CD4-positive, alpha-beta memory T cell (primary cell): ENCODE results near the gene FAM200A. TPM values are rescaled to one million over a fixed set of nuclear protein-coding genes. Genes with fewer than 3 reads are reported as not detected.
"Not testable (repeated sequence)": the region's sequence is repeated elsewhere in the genome, so short reads cannot be mapped to it uniquely, and the experiment has no call there.

Experiments used
- CTCF ChIA-PET: fragments of 350-600 bp; sonication (Branson Sonifier 250); formaldehyde crosslinking; loops from one replicate; lab custom pipeline; 2021; ENCODE audit warnings: inconsistent platforms; ENCODE audit not compliant: partially characterized antibody; lab: Charles Lee
- POLR2A ChIA-PET: fragments of 350-600 bp; sonication (Branson Sonifier 250); formaldehyde crosslinking; loops from one replicate; lab custom pipeline; 2021; ENCODE audit not compliant: partially characterized antibody; lab: Charles Lee
- DNase-seq, 5 donors: peaks; one replicate each; pipeline versions ENCODE4 v3.0.0 to v3.0.0-alpha.2; 2020 to 2022; ENCODE audit warnings: mixed read lengths in 1 of 5
- H3K27ac ChIP-seq: one replicate; pipeline ENCODE4 v1.7.0; 2013; ENCODE audit warnings: low read depth, low read length
- H3K27me3 ChIP-seq: 2 replicates; pipeline ENCODE4 v1.7.0; 2013; ENCODE audit warnings: mild to moderate bottlenecking, low read length, moderate library complexity; ENCODE audit not compliant: insufficient read depth
- H3K36me3 ChIP-seq: 2 replicates; pipeline ENCODE4 v1.7.0; 2013; ENCODE audit warnings: mild to moderate bottlenecking, low read length, moderate library complexity; ENCODE audit not compliant: insufficient read depth
- H3K4me1 ChIP-seq: 2 replicates; pipeline ENCODE4 v1.7.0; 2013; ENCODE audit warnings: mild to moderate bottlenecking, low read length, moderate library complexity; ENCODE audit not compliant: insufficient read depth
- H3K4me3 ChIP-seq, 2 donors: one replicate each; pipeline ENCODE4 v1.7.0; 2013; ENCODE audit warnings: low read length in 2 of 2, mild to moderate bottlenecking in 1 of 2
- H3K9me3 ChIP-seq, 2 donors: one replicate each; pipeline ENCODE4 v1.7.0; 2013; ENCODE audit warnings: low read length in 2 of 2, control low read depth in 1 of 2; ENCODE audit not compliant: control insufficient read depth in 1 of 2
- H3K27ac Mint-ChIP-seq, 7 donors: one replicate each; pipeline ENCODE4 v1.8.0; 2020 to 2021; ENCODE audit warnings: mixed read lengths in 7 of 7, mild to moderate bottlenecking in 6 of 7, inconsistent platforms in 3 of 7, moderate library complexity in 3 of 7
- H3K27me3 Mint-ChIP-seq, 2 donors: one replicate each; pipeline ENCODE4 v1.8.0; 2020 to 2021; ENCODE audit warnings: mixed read lengths in 2 of 2
- H3K36me3 Mint-ChIP-seq, 2 donors: one replicate each; pipeline ENCODE4 v1.8.0; 2020 to 2021; ENCODE audit warnings: mixed read lengths in 2 of 2, inconsistent platforms in 1 of 2, mild to moderate bottlenecking in 1 of 2
- H3K4me1 Mint-ChIP-seq, 4 donors: one replicate each; pipeline ENCODE4 v1.8.0; 2020 to 2021; ENCODE audit warnings: mixed read lengths in 4 of 4, mild to moderate bottlenecking in 1 of 4
- H3K4me3 Mint-ChIP-seq, 8 donors: one replicate each; pipeline ENCODE4 v1.8.0; 2020 to 2021; ENCODE audit warnings: mixed read lengths in 8 of 8, mild to moderate bottlenecking in 7 of 8, moderate library complexity in 6 of 8, inconsistent platforms in 3 of 8
- H3K9me3 Mint-ChIP-seq, 8 donors: one replicate each; pipeline ENCODE4 v1.8.0; 2020 to 2021; ENCODE audit warnings: mixed read lengths in 8 of 8, mild to moderate bottlenecking in 5 of 8, inconsistent platforms in 3 of 8, moderate library complexity in 1 of 8
- intact Hi-C: fragments of 100-400 bp; cut with micrococcal nuclease; formaldehyde crosslinking; loops from one replicate; pipeline ENCODE4 v1.15.1; 2023
- polyA plus RNA-seq, 2 donors: library from polyadenylated mRNA; unstranded; fragments of 300-500 nt; fragmentation: Illumina TruSeq; gene quantifications; one replicate each; pipeline ENCODE4 v1.2.3, GENCODE V29; 2021
- total RNA-seq, 2 experiments: library from RNA; stranded (reverse); gene quantifications; one replicate each; pipeline ENCODE4 v1.2.3, GENCODE V29; 2021

Gene FAM200A
- total and polyA plus RNA-seq, 4 experiments from 2014 or later, result 1.6 to 13.0 (median 9.4) TPM

- ChIA-PET CTCF (interaction anchor here (1.2 to 2.2 kb wide), 3 partner anchors 53 to 577 kb away, joined by 4 to 7 read pairs (median 5); partner anchors contain the start of gene ZNF655), POLR2A (interaction anchor here (0.6 to 4.3 kb wide), 24 partner anchors 9 to 1203 kb away, joined by 3 to 86 read pairs (median 6); partner anchors contain the start of genes AP4M1, ATP5MF, BUD31 and CPSF4)
- peak within 1 kb of the TSS; percentile 89 to 100 (median 99) for H3K27ac Mint-ChIP-seq
- Histone ChIP-seq H3K4me3 (peak within 1 kb of the TSS; percentile 94 to 95), H3K4me1 (peaks cover 24% of the 10 kb centered on the region), H3K36me3 (no peaks in the 10 kb centered on the region), H3K9me3 (no peaks in the 10 kb centered on the region), H3K27ac (peak within 1 kb of the TSS; percentile 86), H3K27me3 (no peaks in the 10 kb centered on the region)
- DNase-seq, result peak; percentile 97 to 99 (median 97)
- peaks cover 0 to 1% (median 0%) of the 10 kb centered on the region in 8 donors for H3K9me3 Mint-ChIP-seq
- peaks cover 18 to 42% (median 29%) of the 10 kb centered on the region in 4 donors for H3K4me1 Mint-ChIP-seq
- intact Hi-C loops, result loop anchor here (1.0 to 2.0 kb wide), 9 partner anchors 32 to 924 kb away; partner anchors contain the start of genes ARPC1B, ATP5MF, BUD31 and CPSF4
- H3K36me3 Mint-ChIP-seq, result peaks cover 0 to 16% of the 10 kb centered on the region in 2 donors
- H3K4me3 Mint-ChIP-seq, result peak within 1 kb of the TSS; percentile 93 to 100 (median 99)
- no peaks in the 10 kb centered on the region for H3K27me3 Mint-ChIP-seq
Observed at GRCh38 chr7:99504603-99505323, 47.2 kb downstream of the FAM200A start, which contains the start of gene ZKSCAN5. TSS of gene ZKSCAN5 (plus strand) at chr7:99504662. CDS start at chr7:99506045, 1,383 bp downstream.

GRCh38 chr7:99504281-99504602 is 47.7 kb downstream of the FAM200A start:
- H3K4me1 Mint-ChIP-seq, result peaks cover 19 to 46% (median 31%) of the 10 kb centered on the region in 4 donors
- ChIA-PET POLR2A (interaction anchor here (0.7 to 4.3 kb wide), 20 partner anchors 9 to 926 kb away, joined by 3 to 86 read pairs (median 6); partner anchors contain the start of genes AP4M1, ATP5MF, BUD31 and CPSF4), CTCF (interaction anchor here (1.2 to 2.2 kb wide), 3 partner anchors 54 to 578 kb away, joined by 4 to 7 read pairs (median 5); partner anchors contain the start of gene ZNF655)

DNA sequence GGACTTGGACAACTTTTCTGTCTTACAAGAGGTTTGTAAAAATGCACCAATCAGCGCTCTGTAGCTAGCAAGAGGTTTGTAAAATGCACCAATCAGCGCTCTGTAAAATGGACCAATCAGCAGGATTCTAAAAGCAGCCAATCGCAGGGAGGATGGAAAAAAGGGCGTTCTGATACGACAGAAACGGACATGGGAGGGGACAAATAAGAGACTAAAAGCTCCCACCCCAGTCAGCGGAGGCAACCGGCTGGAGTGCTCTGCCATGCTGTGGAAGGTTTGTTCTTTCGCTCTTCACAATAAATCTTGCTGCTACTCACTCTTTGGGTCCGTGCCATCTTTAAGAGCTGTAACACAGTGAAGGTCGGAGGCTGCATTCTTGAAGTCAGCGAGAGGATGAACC is 50.7 kb downstream of the FAM200A start:
- DNase-seq, H3K27me3 ChIP-seq, H3K27me3 Mint-ChIP-seq, intact Hi-C loops, H3K27ac ChIP-seq, H3K9me3 ChIP-seq, H3K4me3 ChIP-seq, H3K9me3 Mint-ChIP-seq: not testable (repeated sequence)
- H3K36me3 ChIP-seq, result peaks cover 10% of the 10 kb centered on the region
- POLR2A ChIA-PET, result interaction anchor here (0.6 to 3.7 kb wide), 7 partner anchors 28 to 906 kb away, joined by 3 to 61 read pairs (median 25); partner anchors contain the start of genes BUD31, FAM200A, PDAP1 and ZNF655
- CTCF ChIA-PET, result interaction anchor here (0.6 kb wide), 1 partner anchor 10 kb away, joined by 3 read pairs; no protein-coding TSS in a partner anchor
- Mint-ChIP-seq H3K36me3 (peaks cover 11 to 36% of the 10 kb centered on the region in 2 donors), H3K4me1 (peaks cover 25 to 57% (median 38%) of the 10 kb centered on the region in 4 donors), H3K27ac (peak overlapping the region in 5 of 7 donors; percentile 13 to 100 (median 65)), H3K4me3 (peak overlapping the region; percentile 98 to 100 (median 100))
- H3K4me1 ChIP-seq, result peaks cover 35% of the 10 kb centered on the region

More at GRCh38 chr7:99504281-99504602, 47.7 kb downstream of the FAM200A start:
- Mint-ChIP-seq H3K9me3 (peaks cover 0 to 1% (median 0%) of the 10 kb centered on the region in 8 donors), H3K36me3 (peaks cover 0 to 20% of the 10 kb centered on the region in 2 donors), H3K4me3 (peak overlapping the region; percentile 93 to 100 (median 99)), H3K27ac (peak overlapping the region; percentile 89 to 100 (median 99)), H3K27me3 (no peaks in the 10 kb centered on the region)
- Histone ChIP-seq H3K36me3 (no peaks in the 10 kb centered on the region), H3K4me1 (peaks cover 24% of the 10 kb centered on the region), H3K4me3 (peak overlapping the region; percentile 94 to 95), H3K27ac (peak overlapping the region; percentile 86), H3K9me3 (no peaks in the 10 kb centered on the region), H3K27me3 (no peaks in the 10 kb centered on the region)
- intact Hi-C loops, result loop anchor here (1.0 to 2.0 kb wide), 9 partner anchors 32 to 925 kb away; partner anchors contain the start of genes ARPC1B, ATP5MF, BUD31 and CPSF4
- DNase-seq, result no peak

DNA sequence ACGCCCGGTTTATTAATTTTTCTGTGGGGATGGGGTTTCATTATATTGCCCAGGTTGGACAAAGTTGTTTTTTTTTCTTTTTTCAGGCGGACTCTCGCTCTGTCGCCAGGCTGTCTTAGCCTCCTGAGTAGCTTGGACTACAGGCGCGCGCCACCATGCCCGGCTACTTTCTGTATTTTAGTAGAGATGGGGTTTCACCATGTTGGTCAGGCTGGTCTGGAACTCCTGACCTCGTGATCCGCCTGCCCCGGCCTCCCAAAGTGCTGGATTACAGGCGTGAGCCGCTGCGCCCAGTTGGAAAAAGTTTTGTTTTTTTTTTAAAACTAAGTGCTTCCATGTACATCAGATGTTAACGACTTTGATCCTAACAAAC is 51.3 kb downstream of the FAM200A start:
- Mint-ChIP-seq H3K27me3 (no peaks in the 10 kb centered on the region), H3K4me1 (peaks cover 19 to 54% (median 34%) of the 10 kb centered on the region in 4 donors), H3K27ac (peak overlapping the region; percentile 97 to 100 (median 100)), H3K36me3 (peaks cover 13 to 38% of the 10 kb centered on the region in 2 donors), H3K9me3 (no peaks in the 10 kb centered on the region), H3K4me3 (peak overlapping the region; percentile 98 to 100 (median 100))
- peaks cover 29% of the 10 kb centered on the region for H3K4me1 ChIP-seq
- ChIA-PET CTCF (interaction anchor here (0.9 to 1.2 kb wide), 2 partner anchors 34 to 174 kb away, joined by 3 read pairs; partner anchors contain the start of gene ARPC1A), POLR2A (interaction anchor here (1.0 to 3.7 kb wide), 18 partner anchors 9 to 131 kb away, joined by 3 to 61 read pairs (median 7); partner anchors contain the start of genes ATP5MF, BUD31, FAM200A and PDAP1)
- peaks cover 13% of the 10 kb centered on the region for H3K36me3 ChIP-seq
- no peak for DNase-seq
- intact Hi-C loops, result loop anchor here (1.0 kb wide), 2 partner anchors 28 to 52 kb away; partner anchors contain the start of genes FAM200A and ZNF789
- H3K4me3 ChIP-seq, result peak overlapping the region; percentile 95 to 98
- H3K27me3 ChIP-seq, result no peaks in the 10 kb centered on the region
- H3K9me3 ChIP-seq, result no peaks in the 10 kb centered on the region
- peak overlapping the region; percentile 96 for H3K27ac ChIP-seq

DNA sequence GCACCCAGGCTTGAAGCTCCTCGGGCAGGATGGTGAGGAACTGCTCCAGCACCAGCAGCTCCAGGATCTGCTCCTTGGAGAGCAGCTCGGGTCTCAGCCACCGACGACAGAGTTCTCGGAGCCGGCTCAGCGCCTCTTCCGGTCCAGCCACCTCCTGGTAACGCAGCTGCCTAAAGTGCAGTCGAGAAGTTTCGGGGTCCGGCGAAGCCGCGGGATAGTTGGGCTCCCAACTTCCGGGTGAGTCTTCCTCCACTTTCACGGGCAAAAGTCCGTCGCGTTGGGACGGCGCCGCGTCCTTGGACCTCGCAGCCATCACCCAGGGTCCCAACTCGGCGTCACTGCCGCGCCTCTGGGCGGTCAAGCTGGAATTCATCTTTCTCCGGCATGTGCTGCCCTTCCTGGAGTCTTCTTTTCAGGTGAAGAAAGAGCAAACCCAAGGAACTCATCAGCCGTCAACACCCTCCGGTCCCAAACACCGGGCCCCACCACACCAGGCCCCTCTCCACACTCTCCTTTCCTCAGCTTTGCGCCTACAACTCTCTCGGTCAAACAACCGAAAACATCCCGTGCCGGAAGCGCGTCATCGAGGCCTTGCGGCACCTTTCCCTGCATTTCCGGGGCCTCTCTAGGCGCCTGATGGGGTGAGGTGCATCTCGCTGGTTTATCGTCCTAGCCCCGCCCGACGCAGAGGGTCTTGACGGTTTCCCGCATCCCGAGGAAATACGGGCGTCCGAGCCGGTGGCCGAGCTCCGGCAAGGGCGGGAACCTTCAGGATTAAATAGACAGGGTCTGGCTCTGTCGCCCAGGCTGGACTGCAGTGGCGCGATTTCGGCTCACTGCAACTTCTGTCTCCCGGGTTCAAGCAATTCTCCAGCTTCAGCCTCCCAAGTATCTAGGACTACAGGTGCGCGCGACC is 51.9 kb downstream of the FAM200A start, which contains the start of gene ZNF394:
ZNF394 (minus strand) TSS at position 561 of the 916 bp plus-strand sequence; CDS start at position 373, 188 bp downstream.
- Mint-ChIP-seq H3K4me3 (peak within 1 kb of the TSS; percentile 98 to 100 (median 100)), H3K27me3 (no peaks in the 10 kb centered on the region), H3K36me3 (peaks cover 13 to 35% of the 10 kb centered on the region in 2 donors), H3K4me1 (peaks cover 16 to 48% (median 29%) of the 10 kb centered on the region in 4 donors), H3K27ac (peak within 1 kb of the TSS; percentile 97 to 100 (median 100)), H3K9me3 (peaks cover 0 to under 1% (median 0%) of the 10 kb centered on the region in 8 donors)
- POLR2A ChIA-PET, result interaction anchor here (0.6 to 3.7 kb wide), 25 partner anchors 8 to 1718 kb away, joined by 3 to 61 read pairs (median 6); partner anchors contain the start of genes ATP5MF, BUD31, FAM200A and PDAP1
- Histone ChIP-seq H3K9me3 (no peaks in the 10 kb centered on the region), H3K4me1 (peaks cover 24% of the 10 kb centered on the region), H3K27me3 (no peaks in the 10 kb centered on the region), H3K27ac (peak within 1 kb of the TSS; percentile 96), H3K4me3 (peak within 1 kb of the TSS; percentile 95 to 98), H3K36me3 (peaks cover 13% of the 10 kb centered on the region)
- CTCF ChIA-PET, result interaction anchor here (0.9 to 1.2 kb wide), 3 partner anchors 27 to 174 kb away, joined by 3 read pairs; partner anchors contain the start of gene ARPC1A
- peak; percentile 86 to 92 (median 88) for DNase-seq
- intact Hi-C loops, result loop anchor here (1.0 kb wide), 4 partner anchors 28 to 116 kb away; partner anchors contain the start of genes FAM200A, ZNF789 and ZSCAN25
